ENCODE data around the gene TLE7.
A peak's percentile ranks its signal among the peaks of the same experiment; 100 is the strongest.

Gene TLE7

GRCh38 chr16:71480956-71481355 lies 39.1 kb upstream of the TLE7 start:
- no peak for TF ChIP-seq CTCF (IDR thresholded peaks at IDR 0.05; ENCODE audit: insufficient read depth, low read depth, low read length, missing control alignments)
- H3K4me3 ChIP-seq (ENCODE audit: low read length): no peak overlapping the region
- no peak for DNase-seq (ENCODE audit: low read depth)

GRCh38 chr16:71479420-71479819 lies 37.6 kb upstream of the TLE7 start:
- TF ChIP-seq CTCF (IDR thresholded peaks at IDR 0.05; ENCODE audit: insufficient read depth, low read depth, low read length, missing control alignments): peak; percentile 68
- no peak overlapping the region for H3K4me3 ChIP-seq (ENCODE audit: low read length)
- peak; percentile 49 for DNase-seq (ENCODE audit: low read depth)

DNA sequence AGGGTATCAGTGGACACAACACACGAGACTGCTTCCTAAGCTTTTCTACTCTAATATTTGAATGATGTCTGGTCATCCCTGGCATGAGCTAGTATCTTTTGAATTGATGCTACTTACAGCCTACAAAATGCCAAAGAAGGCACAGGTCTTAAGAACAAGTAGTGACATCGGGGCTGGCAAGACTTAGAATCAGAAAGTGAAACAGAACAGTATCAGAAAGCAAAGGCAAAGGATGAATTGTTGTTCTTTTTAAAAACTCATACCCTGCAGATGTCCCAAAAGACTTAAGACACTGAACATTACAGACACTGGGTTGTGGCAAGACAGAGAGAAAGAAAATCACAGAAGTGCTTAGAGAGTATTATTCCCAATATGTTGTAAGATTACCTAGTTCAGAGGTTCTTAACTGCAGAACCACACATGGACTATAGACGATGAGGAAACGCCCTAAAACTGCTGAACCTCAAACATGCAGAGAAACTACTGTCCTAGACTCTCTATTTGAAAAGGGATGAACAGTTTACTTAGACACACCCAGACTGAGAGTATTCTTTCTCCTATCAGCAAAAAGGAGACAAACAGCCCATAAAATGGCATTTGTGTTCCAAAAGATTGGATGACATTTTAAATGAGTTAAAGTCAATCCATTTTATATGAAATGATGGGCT lies 34.7 kb upstream of the TLE7 start:
- H3K4me3 ChIP-seq (ENCODE audit: low read length): no peak overlapping the region
- DNase-seq (ENCODE audit: low read depth): no peak
- TF ChIP-seq CTCF (IDR thresholded peaks at IDR 0.05; ENCODE audit: insufficient read depth, low read depth, low read length, missing control alignments): no peak

DNA sequence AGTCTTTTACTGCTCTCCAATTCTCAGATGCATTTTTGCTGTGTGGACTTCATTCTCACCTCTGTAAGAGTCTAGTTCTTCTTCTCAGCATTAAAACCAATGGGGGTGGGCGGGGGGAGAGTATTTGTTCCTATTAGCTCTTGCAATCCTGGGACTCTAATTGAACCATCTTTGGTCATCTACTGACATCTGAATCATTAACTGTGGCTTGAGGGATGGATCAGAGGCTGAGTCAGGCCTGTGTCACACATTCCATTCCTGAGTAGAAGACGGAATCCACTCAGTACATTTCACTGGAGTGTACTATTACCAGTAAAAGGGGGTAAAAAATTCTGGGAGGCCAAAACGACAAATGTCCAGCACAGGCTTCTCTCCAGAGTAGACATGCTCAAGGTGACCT lies 33.0 kb upstream of the TLE7 start:
- peak; percentile 92 for DNase-seq (ENCODE audit: low read depth)
- H3K4me3 ChIP-seq (ENCODE audit: low read length): no peak overlapping the region
- TF ChIP-seq CTCF (IDR thresholded peaks at IDR 0.05; ENCODE audit: insufficient read depth, low read depth, low read length, missing control alignments): no peak

GRCh38 chr16:71473891-71474290 lies 32.0 kb upstream of the TLE7 start:
- DNase-seq (ENCODE audit: low read depth): peak; percentile 82
- TF ChIP-seq CTCF (IDR thresholded peaks at IDR 0.05; ENCODE audit: insufficient read depth, low read depth, low read length, missing control alignments): no peak
- no peak overlapping the region for H3K4me3 ChIP-seq (ENCODE audit: low read length)

- TF ChIP-seq CTCF (IDR thresholded peaks at IDR 0.05; ENCODE audit: insufficient read depth, low read depth, low read length, missing control alignments): no peak
- no peak overlapping the region for H3K4me3 ChIP-seq (ENCODE audit: low read length)
- DNase-seq (ENCODE audit: low read depth): no peak
These were observed 31.1 kb upstream of the TLE7 start for GRCh38 chr16:71472931-71473330.

DNA sequence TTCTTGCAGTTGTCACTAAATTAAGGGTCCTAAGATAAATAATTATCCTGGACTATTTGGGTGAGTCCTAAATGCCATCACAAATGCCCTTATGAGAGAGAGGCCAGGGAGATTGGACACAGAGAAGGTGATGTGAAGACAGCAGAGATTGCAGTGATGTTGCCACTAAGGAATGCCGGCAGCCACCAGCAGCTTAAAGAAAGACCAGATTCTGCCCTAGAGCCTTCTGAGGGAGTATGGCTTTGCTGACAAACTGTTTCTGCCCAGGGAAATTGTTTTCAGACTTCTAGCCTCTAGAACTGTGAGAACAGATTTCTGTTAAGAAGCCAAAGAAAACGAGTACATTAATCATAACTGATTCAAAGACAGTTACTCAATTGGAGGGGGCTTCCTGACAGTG lies 30.2 kb upstream of the TLE7 start:
- DNase-seq (ENCODE audit: low read depth): no peak
- TF ChIP-seq CTCF (IDR thresholded peaks at IDR 0.05; ENCODE audit: insufficient read depth, low read depth, low read length, missing control alignments): no peak

More for the DNA sequence above, 30.2 kb upstream of the TLE7 start:
- H3K4me3 ChIP-seq (ENCODE audit: low read length): no peak overlapping the region

All from epithelial cell of esophagus (primary cell).